Keratinocyte (primary cell): ENCODE results near the gene TAC3. TPM values are rescaled to one million over a fixed set of nuclear protein-coding genes. Genes with fewer than 3 reads are reported as not detected.
A peak's percentile ranks its signal among the peaks of the same experiment; 100 is the strongest.

Experiments
- DNase-seq: peaks from one replicate; pipeline ENCODE4 v3.0.0-alpha.2; 2011; ENCODE audit warnings: low read depth, missing footprints, low spot score
- FAIRE-seq: peaks from 2 replicates; lab custom pipeline; 2011; peaks lifted over from hg19 to GRCh38; lab: Jason Lieb, UNC
- H2AFZ ChIP-seq: 2 replicates; pipeline ENCODE4 v1.6.0; 2012; ENCODE audit warnings: low read length, control low read depth, inconsistent platforms; ENCODE audit not compliant: control insufficient read depth
- H3K27ac ChIP-seq: 2 replicates; pipeline ENCODE4 v1.5.1; 2011; ENCODE audit warnings: low read length; ENCODE audit not compliant: control insufficient read depth, insufficient read depth
- H3K27me3 ChIP-seq: 3 replicates; pipeline ENCODE4 v1.6.0; 2011; ENCODE audit warnings: low read length; ENCODE audit not compliant: control insufficient read depth, insufficient read depth; ENCODE audit errors: extremely low read depth
- H3K36me3 ChIP-seq, 2 experiments: 2 replicates in 1 of 2; 3 replicates in 1 of 2; pipeline ENCODE4 v1.5.1; 2011; ENCODE audit warnings: low read length in 2 of 2, mild to moderate bottlenecking in 1 of 2; ENCODE audit not compliant: control insufficient read depth in 2 of 2, insufficient read depth in 2 of 2; ENCODE audit errors: extremely low read depth in 1 of 2
- H3K4me1 ChIP-seq: 3 replicates; pipeline ENCODE4 v1.5.1; 2011; ENCODE audit warnings: low read length; ENCODE audit not compliant: control insufficient read depth, insufficient read depth; ENCODE audit errors: extremely low read depth
- H3K4me2 ChIP-seq: 3 replicates; pipeline ENCODE4 v1.6.0; 2011; ENCODE audit warnings: low read depth, low read length; ENCODE audit not compliant: control insufficient read depth, insufficient read depth; ENCODE audit errors: extremely low read depth
- H3K4me3 ChIP-seq, 3 experiments: fragments of 200-600 bp in 1 of 3; sonication (generic) in 1 of 3; 2 replicates in 2 of 3; 3 replicates in 1 of 3; pipeline ENCODE4 v1.5.1; 2011 to 2016; ENCODE audit warnings: low read length in 3 of 3, mild to moderate bottlenecking in 3 of 3, control low read depth in 2 of 3, inconsistent platforms in 1 of 3, low read depth in 1 of 3, mixed read lengths in 1 of 3, mixed run types in 1 of 3, moderate library complexity in 1 of 3; ENCODE audit not compliant: control insufficient read depth in 2 of 3, insufficient read depth in 2 of 3; ENCODE audit errors: extremely low read depth in 1 of 3
- H3K79me2 ChIP-seq: 2 replicates; pipeline ENCODE4 v1.6.0; 2012; ENCODE audit warnings: low read length; ENCODE audit not compliant: control insufficient read depth, insufficient read depth
- H3K9ac ChIP-seq: 3 replicates; pipeline ENCODE4 v1.6.0; 2011; ENCODE audit warnings: low read length; ENCODE audit not compliant: control insufficient read depth, insufficient read depth; ENCODE audit errors: extremely low read depth
- H3K9me1 ChIP-seq: 3 replicates; pipeline ENCODE4 v1.6.0; 2011; ENCODE audit warnings: low read length; ENCODE audit not compliant: control insufficient read depth, insufficient read depth; ENCODE audit errors: extremely low read depth
- H3K9me3 ChIP-seq: 2 replicates; pipeline ENCODE4 v1.5.1; 2012; ENCODE audit warnings: low read depth, low read length; ENCODE audit not compliant: control insufficient read depth
- H4K20me1 ChIP-seq: 3 replicates; pipeline ENCODE4 v1.6.0; 2011; ENCODE audit warnings: low read length; ENCODE audit not compliant: control insufficient read depth, insufficient read depth; ENCODE audit errors: extremely low read depth
- CTCF ChIP-seq, 3 experiments: IDR thresholded peaks in 1 of 3; conservative IDR thresholded peaks in 1 of 3; optimal IDR thresholded peaks in 1 of 3; 2 replicates in 2 of 3; 3 replicates in 1 of 3; pipeline versions ENCODE3 to v1.5.1; 2011; ENCODE audit warnings: low read length in 3 of 3, mild to moderate bottlenecking in 3 of 3, moderate library complexity in 2 of 3, control low read depth in 1 of 3, inconsistent platforms in 1 of 3; ENCODE audit not compliant: insufficient read depth in 2 of 3; ENCODE audit errors: extremely low read depth in 1 of 3
- EZH2 ChIP-seq: IDR thresholded peaks from one replicate; pipeline ENCODE4 v1.6.1; 2012; ENCODE audit warnings: inconsistent platforms, mild to moderate bottlenecking, low read length, moderate library complexity
- dilution Hi-C: fragments of 300-500 bp; cut with MboI; formaldehyde crosslinking; loops from one replicate; pipeline ENCODE4 v1.7.0; 2020; ENCODE audit warnings: low sequenced_read_pairs; ENCODE audit not compliant: extremely low pct_ligation_motif_present
- polyA plus RNA-seq, 5 experiments: library from polyadenylated mRNA; depleted of rRNA in 3 of 5; stranded (reverse) in 3 of 5; stranded (forward) in 1 of 5; unstranded in 1 of 5; fragments of >200 nt; gene quantifications; 1 replicate in 1 of 5; 2 replicates in 3 of 5; 3 replicates in 1 of 5; pipeline versions ENCODE4 v1.2.1 to v1.2.3, GENCODE V29; 2011 to 2012; ENCODE audit warnings: missing spikeins in 2 of 5, low read depth in 1 of 5, low replicate concordance in 1 of 5

Gene TAC3
- polyA plus RNA-seq, 1 donor (not counting 4 experiments of a cell fraction or from before 2014, with no cell fraction given): not detected

- H3K27ac ChIP-seq: no peak overlapping the region
- DNase-seq (peak; percentile 17), FAIRE-seq (no peak)
- dilution Hi-C loops: no loop called here
- H3K4me2 ChIP-seq: peak overlapping the region; percentile 34
- H3K79me2 ChIP-seq: no peaks in the 10 kb centered on the region
- no peak overlapping the region for H2AFZ ChIP-seq
- H3K9me1 ChIP-seq: no peaks in the 10 kb centered on the region
- no peaks in the 10 kb centered on the region for H3K9me3 ChIP-seq
- no peaks in the 10 kb centered on the region for H4K20me1 ChIP-seq
- H3K9ac ChIP-seq: no peak overlapping the region
- no peaks in the 10 kb centered on the region for H3K36me3 ChIP-seq
- H3K4me3 ChIP-seq: no peak overlapping the region
- TF ChIP-seq CTCF (optimal IDR thresholded peaks at IDR 0.05 in 1 of 3, IDR thresholded peaks at IDR 0.05 in 1 of 3, conservative IDR thresholded peaks at IDR 0.05 in 1 of 3; ENCODE audit: extremely low read depth in 1 of 3, insufficient read depth in 2 of 3, low read length in 3 of 3) (no peak), EZH2 (no peak)
- peaks cover 29% of the 10 kb centered on the region for H3K4me1 ChIP-seq
- H3K27me3 ChIP-seq: peaks cover under 1% of the 10 kb centered on the region
Observed at GRCh38 chr12:57033431-57033830, 17.1 kb upstream of the TAC3 start.

GRCh38 chr12:57031789-57032188, 15.5 kb upstream of the TAC3 start:
- Histone ChIP-seq H3K9me3 (no peaks in the 10 kb centered on the region), H3K4me2 (peak overlapping the region; percentile 60), H3K27me3 (peaks cover 10% of the 10 kb centered on the region), H3K36me3 (no peaks in the 10 kb centered on the region), H2AFZ (peak overlapping the region; percentile 24), H3K4me3 (no peak overlapping the region), H4K20me1 (no peaks in the 10 kb centered on the region), H3K79me2 (no peaks in the 10 kb centered on the region), H3K9ac (no peak overlapping the region), H3K4me1 (peaks cover 29% of the 10 kb centered on the region), H3K9me1 (no peaks in the 10 kb centered on the region), H3K27ac (no peak overlapping the region)
- FAIRE-seq: no peak
- TF ChIP-seq CTCF (optimal IDR thresholded peaks at IDR 0.05 in 1 of 3, IDR thresholded peaks at IDR 0.05 in 1 of 3, conservative IDR thresholded peaks at IDR 0.05 in 1 of 3; ENCODE audit: extremely low read depth in 1 of 3, insufficient read depth in 2 of 3, low read length in 3 of 3): no peak
- TF ChIP-seq EZH2: no peak
- no peak for DNase-seq
- dilution Hi-C loops: no loop called here
